Esophagus squamous epithelium (tissue), 4 donors: Measurements from ENCODE around the gene SOX6.

Experiments
- POLR2A ChIP-seq, 4 donors: fragments of 450-650 bp; IDR thresholded peaks; one replicate each; pipeline ENCODE4 v1.6.1; 2017; ENCODE audit warnings: antibody characterized with exemption in 4 of 4, mild to moderate bottlenecking in 4 of 4, moderate library complexity in 3 of 4
- TF ChIP-seq, protein P1 (sequence below), 6 experiments: fragments of 450-650 bp in 4 of 6; fragments of 200-600 bp in 2 of 6; sonication (generic) in 2 of 6; IDR thresholded peaks; one replicate each; pipeline ENCODE4 v1.5.1; 2016 to 2019; ENCODE audit warnings: antibody characterized with exemption in 6 of 6, mild to moderate bottlenecking in 4 of 6, moderate library complexity in 4 of 6

DNA sequence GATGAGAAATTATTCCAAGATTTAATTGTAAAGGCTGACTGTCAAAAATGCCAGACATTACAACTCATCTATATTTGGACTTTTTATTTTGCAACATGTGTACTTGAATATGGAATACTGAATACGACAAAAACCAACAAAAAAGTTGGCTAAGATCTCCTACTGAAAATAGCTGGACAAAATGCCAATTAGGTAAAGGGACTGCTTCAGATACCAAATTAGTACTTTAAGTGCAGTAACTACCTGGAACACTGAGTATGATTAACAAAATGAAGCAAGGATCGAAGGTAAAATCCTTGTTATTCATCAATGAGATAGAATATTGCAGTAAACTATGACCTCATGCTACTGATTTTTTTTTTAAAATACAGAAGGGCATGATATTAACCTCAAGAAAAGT lies 173.8 kb downstream of the SOX6 start:
- TF ChIP-seq, protein P1, sequence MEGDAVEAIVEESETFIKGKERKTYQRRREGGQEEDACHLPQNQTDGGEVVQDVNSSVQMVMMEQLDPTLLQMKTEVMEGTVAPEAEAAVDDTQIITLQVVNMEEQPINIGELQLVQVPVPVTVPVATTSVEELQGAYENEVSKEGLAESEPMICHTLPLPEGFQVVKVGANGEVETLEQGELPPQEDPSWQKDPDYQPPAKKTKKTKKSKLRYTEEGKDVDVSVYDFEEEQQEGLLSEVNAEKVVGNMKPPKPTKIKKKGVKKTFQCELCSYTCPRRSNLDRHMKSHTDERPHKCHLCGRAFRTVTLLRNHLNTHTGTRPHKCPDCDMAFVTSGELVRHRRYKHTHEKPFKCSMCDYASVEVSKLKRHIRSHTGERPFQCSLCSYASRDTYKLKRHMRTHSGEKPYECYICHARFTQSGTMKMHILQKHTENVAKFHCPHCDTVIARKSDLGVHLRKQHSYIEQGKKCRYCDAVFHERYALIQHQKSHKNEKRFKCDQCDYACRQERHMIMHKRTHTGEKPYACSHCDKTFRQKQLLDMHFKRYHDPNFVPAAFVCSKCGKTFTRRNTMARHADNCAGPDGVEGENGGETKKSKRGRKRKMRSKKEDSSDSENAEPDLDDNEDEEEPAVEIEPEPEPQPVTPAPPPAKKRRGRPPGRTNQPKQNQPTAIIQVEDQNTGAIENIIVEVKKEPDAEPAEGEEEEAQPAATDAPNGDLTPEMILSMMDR (IDR thresholded peaks at IDR 0.05) = no peak
- no peak for TF ChIP-seq POLR2A (IDR thresholded peaks at IDR 0.05)
